Panc1 (cell line): ENCODE measurements around the gene ANKRD49. TPM values are rescaled to one million over a fixed set of nuclear protein-coding genes. Genes with fewer than 3 reads are reported as not detected.

ENCODE experiments used
- ATAC-seq: fragments of 200-7000 bp; cut with Tn5 transposase; 2 replicates; pipeline ENCODE4 v1.9.1; 2020; ENCODE audit warnings: mild to moderate bottlenecking, moderate library complexity
- BruUV-seq: library from RNA; stranded (reverse); fragments of 400-500 nt; replicated peaks from 2 replicates; lab custom pipeline; 2021; lab: Mats Ljungman, UMichigan
- CTCF ChIA-PET: fragments of 300-600 bp; sonication (Branson Sonifier 250); formaldehyde crosslinking; loops from one replicate; lab custom pipeline; 2022; ENCODE audit warnings: antibody characterized with exemption; lab: Charles Lee
- POLR2A ChIA-PET: fragments of 300-600 bp; sonication (Branson Sonifier 250); formaldehyde crosslinking; loops from one replicate; lab custom pipeline; 2022; ENCODE audit warnings: antibody characterized with exemption; lab: Charles Lee
- DNase-seq: peaks from one replicate; pipeline ENCODE4 v3.0.0-alpha.2; 2010; ENCODE audit warnings: low read depth, low spot score
- H3K27ac ChIP-seq: 2 replicates; pipeline ENCODE4 v1.5.1; 2011; ENCODE audit warnings: mild to moderate bottlenecking, low read length, inconsistent platforms
- H3K27me3 ChIP-seq: fragments of 200-500 bp; sonication (Bioruptor generic); 2 replicates; pipeline ENCODE4 v1.6.0; 2014; ENCODE audit warnings: low read length, inconsistent platforms; ENCODE audit not compliant: control insufficient read depth, insufficient read depth
- H3K36me3 ChIP-seq: fragments of 200-500 bp; sonication (Bioruptor generic); 2 replicates; pipeline ENCODE4 v1.5.1; 2014; ENCODE audit warnings: inconsistent platforms, mild to moderate bottlenecking, low read length, moderate library complexity; ENCODE audit not compliant: control insufficient read depth, insufficient read depth
- H3K4me1 ChIP-seq: 2 replicates; pipeline ENCODE4 v1.5.1; 2011; ENCODE audit warnings: inconsistent platforms, mild to moderate bottlenecking, low read length, moderate library complexity; ENCODE audit not compliant: control insufficient read depth, insufficient read depth
- H3K4me3 ChIP-seq, 2 experiments: 2 replicates each; pipeline ENCODE4 v1.5.1; 2011 to 2012; ENCODE audit warnings: low read depth in 2 of 2, low read length in 2 of 2, mild to moderate bottlenecking in 2 of 2, inconsistent platforms in 1 of 2, moderate library complexity in 1 of 2
- H3K9me3 ChIP-seq: fragments of 200-500 bp; sonication (Bioruptor generic); 2 replicates; pipeline ENCODE4 v1.5.1; 2014; ENCODE audit warnings: low read depth, mild to moderate bottlenecking, inconsistent platforms, low read length, moderate library complexity; ENCODE audit not compliant: control insufficient read depth, insufficient read depth
- POLR2AphosphoS5 ChIP-seq: IDR thresholded peaks from 2 replicates; pipeline ENCODE4 v1.6.1; 2012; ENCODE audit warnings: mild to moderate bottlenecking, low read depth, low read length, moderate library complexity
- SIN3A ChIP-seq: IDR thresholded peaks from 2 replicates; pipeline ENCODE4 v1.6.1; 2012; ENCODE audit warnings: low read depth, mild to moderate bottlenecking, low read length, moderate library complexity, borderline replicate concordance; ENCODE audit not compliant: insufficient read depth
- TCF7L2 ChIP-seq: IDR thresholded peaks from 2 replicates; pipeline ENCODE4 v1.6.1; 2011; ENCODE audit warnings: mild to moderate bottlenecking, low read depth, low read length, inconsistent platforms
- in situ Hi-C: cut with HindIII; loops from 2 replicates; pipeline ENCODE4 v1.10.0; 2016; ENCODE audit warnings: low sequenced_read_pairs, low pct_unique_long_range_greater_than_20kb
- intact Hi-C: fragments of 100-400 bp; cut with micrococcal nuclease; formaldehyde crosslinking; loops from one replicate; pipeline ENCODE4 v1.10.0; 2022; ENCODE audit not compliant: unreplicated experiment
- total RNA-seq: library from RNA; stranded (reverse); gene quantifications from one replicate; pipeline ENCODE4 v1.2.1, GENCODE V29; 2021; ENCODE audit not compliant: unreplicated experiment
- TF ChIP-seq, protein P1 (sequence below), 2 experiments: IDR thresholded peaks; 2 replicates each; pipeline ENCODE4 v1.6.1; 2011 to 2012; ENCODE audit warnings: low read depth in 2 of 2, control low read depth in 1 of 2, low read length in 1 of 2, mild to moderate bottlenecking in 1 of 2, moderate library complexity in 1 of 2; ENCODE audit not compliant: insufficient read depth in 1 of 2
- TF ChIP-seq, protein P2 (sequence below): fragments of 450-650 bp; IDR thresholded peaks from 2 replicates; pipeline ENCODE4 v1.5.1; 2017; ENCODE audit warnings: mild to moderate bottlenecking

The ANKRD49 gene
- total RNA-seq, 1 experiment from 2014 or later = 15.4 TPM

DNA sequence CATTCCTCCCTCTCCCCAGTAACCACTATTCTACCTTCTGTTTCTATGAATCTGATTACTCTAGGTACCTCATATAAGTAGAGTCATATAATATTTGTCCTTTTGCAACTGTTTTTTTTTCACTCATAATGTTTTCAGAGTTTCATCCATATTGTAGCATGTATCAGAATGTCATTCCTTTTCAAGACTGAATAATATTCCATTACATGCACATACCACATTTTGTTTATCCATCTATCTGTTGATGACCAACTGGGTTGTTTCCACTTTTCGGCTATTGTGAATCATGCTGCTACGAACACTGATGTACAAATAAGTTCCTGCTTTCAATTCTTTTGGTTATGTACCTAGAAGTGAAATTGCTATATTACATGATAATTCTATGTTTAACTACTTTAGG lies 40.8 kb upstream of the ANKRD49 start:
- no peak overlapping the region for H3K27ac ChIP-seq
- intact Hi-C loops = no loop called here
- H3K36me3 ChIP-seq = 0 out of 2 replicates have a peak, but pooled peaks cover 2% of the 10 kb centered on the region
- in situ Hi-C loops = no loop called here
- H3K4me1 ChIP-seq = 0 out of 2 replicates have a peak, but pooled peaks cover 2% of the 10 kb centered on the region
- CTCF ChIA-PET = no interaction called here
- ATAC-seq (no peak), DNase-seq (no peak)
- POLR2A ChIA-PET = no interaction called here
- no peaks in the 10 kb centered on the region for H3K9me3 ChIP-seq
- no peak for TF ChIP-seq TCF7L2
- TF ChIP-seq, protein P1, sequence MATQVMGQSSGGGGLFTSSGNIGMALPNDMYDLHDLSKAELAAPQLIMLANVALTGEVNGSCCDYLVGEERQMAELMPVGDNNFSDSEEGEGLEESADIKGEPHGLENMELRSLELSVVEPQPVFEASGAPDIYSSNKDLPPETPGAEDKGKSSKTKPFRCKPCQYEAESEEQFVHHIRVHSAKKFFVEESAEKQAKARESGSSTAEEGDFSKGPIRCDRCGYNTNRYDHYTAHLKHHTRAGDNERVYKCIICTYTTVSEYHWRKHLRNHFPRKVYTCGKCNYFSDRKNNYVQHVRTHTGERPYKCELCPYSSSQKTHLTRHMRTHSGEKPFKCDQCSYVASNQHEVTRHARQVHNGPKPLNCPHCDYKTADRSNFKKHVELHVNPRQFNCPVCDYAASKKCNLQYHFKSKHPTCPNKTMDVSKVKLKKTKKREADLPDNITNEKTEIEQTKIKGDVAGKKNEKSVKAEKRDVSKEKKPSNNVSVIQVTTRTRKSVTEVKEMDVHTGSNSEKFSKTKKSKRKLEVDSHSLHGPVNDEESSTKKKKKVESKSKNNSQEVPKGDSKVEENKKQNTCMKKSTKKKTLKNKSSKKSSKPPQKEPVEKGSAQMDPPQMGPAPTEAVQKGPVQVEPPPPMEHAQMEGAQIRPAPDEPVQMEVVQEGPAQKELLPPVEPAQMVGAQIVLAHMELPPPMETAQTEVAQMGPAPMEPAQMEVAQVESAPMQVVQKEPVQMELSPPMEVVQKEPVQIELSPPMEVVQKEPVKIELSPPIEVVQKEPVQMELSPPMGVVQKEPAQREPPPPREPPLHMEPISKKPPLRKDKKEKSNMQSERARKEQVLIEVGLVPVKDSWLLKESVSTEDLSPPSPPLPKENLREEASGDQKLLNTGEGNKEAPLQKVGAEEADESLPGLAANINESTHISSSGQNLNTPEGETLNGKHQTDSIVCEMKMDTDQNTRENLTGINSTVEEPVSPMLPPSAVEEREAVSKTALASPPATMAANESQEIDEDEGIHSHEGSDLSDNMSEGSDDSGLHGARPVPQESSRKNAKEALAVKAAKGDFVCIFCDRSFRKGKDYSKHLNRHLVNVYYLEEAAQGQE (IDR thresholded peaks at IDR 0.05; ENCODE audit: insufficient read depth in 1 of 2, low read depth in 2 of 2, low read length in 1 of 2) = no peak
- no peak for TF ChIP-seq POLR2AphosphoS5
- no peak for TF ChIP-seq SIN3A
- TF ChIP-seq, protein P2, sequence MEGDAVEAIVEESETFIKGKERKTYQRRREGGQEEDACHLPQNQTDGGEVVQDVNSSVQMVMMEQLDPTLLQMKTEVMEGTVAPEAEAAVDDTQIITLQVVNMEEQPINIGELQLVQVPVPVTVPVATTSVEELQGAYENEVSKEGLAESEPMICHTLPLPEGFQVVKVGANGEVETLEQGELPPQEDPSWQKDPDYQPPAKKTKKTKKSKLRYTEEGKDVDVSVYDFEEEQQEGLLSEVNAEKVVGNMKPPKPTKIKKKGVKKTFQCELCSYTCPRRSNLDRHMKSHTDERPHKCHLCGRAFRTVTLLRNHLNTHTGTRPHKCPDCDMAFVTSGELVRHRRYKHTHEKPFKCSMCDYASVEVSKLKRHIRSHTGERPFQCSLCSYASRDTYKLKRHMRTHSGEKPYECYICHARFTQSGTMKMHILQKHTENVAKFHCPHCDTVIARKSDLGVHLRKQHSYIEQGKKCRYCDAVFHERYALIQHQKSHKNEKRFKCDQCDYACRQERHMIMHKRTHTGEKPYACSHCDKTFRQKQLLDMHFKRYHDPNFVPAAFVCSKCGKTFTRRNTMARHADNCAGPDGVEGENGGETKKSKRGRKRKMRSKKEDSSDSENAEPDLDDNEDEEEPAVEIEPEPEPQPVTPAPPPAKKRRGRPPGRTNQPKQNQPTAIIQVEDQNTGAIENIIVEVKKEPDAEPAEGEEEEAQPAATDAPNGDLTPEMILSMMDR = no peak
- no TSS peak for BruUV-seq
- no peak overlapping the region for H3K4me3 ChIP-seq
- H3K27me3 ChIP-seq = no peaks in the 10 kb centered on the region

DNA sequence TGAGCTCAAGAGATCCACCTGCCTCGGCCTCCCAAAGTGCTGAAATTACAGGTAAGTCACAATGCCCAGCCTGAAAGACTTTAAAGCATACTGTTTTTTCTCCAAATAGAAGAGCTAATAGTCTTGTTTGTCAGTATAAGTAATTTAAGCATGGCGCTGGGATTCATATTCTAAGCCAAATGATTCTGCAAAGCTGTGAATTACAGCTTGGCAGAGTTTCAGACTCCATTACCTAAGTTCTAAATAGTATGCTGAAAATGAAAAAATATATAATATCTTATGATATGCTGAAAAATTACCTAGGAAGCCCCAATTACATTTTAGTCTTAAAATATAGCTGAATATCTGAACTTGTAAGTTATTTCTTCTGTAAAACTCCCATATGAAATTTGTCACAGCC lies 39.5 kb upstream of the ANKRD49 start:
- H3K27me3 ChIP-seq = no peaks in the 10 kb centered on the region
- no peak overlapping the region for H3K27ac ChIP-seq
- ATAC-seq (no peak), DNase-seq (no peak)
- in situ Hi-C loops (no loop called here), intact Hi-C loops (no loop called here)
- TF ChIP-seq SIN3A = no peak
- no peak for TF ChIP-seq POLR2AphosphoS5
- no peak for TF ChIP-seq TCF7L2
- TF ChIP-seq, protein P1 (IDR thresholded peaks at IDR 0.05; ENCODE audit: insufficient read depth in 1 of 2, low read depth in 2 of 2, low read length in 1 of 2) = no peak
- TF ChIP-seq, protein P2 = no peak
- ChIA-PET CTCF (no interaction called here), POLR2A (no interaction called here)
- 0 out of 2 replicates have a peak, but pooled peaks cover 2% of the 10 kb centered on the region for H3K4me1 ChIP-seq
- 0 out of 2 replicates have a peak, but pooled peaks cover 4% of the 10 kb centered on the region for H3K36me3 ChIP-seq
- no peak overlapping the region for H3K4me3 ChIP-seq
- H3K9me3 ChIP-seq = no peaks in the 10 kb centered on the region
- BruUV-seq = no TSS peak
